ENCODE results near the gene GPR151.
"Not testable (repeated sequence)": the region's sequence is repeated elsewhere in the genome, so short reads cannot be mapped to it uniquely, and the experiment has no call there.

The GPR151 gene

DNA sequence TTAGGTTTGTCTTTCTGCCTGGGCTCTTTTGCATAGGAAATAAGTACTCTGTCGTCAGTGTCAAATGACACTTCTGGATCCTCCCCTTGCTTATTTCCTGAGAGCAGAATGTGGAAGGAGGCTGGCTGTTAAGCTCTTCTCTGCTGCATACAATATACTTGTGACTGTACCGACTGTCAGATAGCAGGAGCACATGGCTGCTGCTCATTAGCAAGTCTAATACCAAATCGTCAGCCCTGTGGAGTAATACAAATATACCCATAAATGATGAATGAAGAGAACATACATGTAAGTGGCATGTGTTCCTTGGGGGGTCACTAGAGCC lies at the start of gene GPR151:
TSS of gene GPR151 (minus strand) at position 40 of the 325 bp plus-strand sequence. CDS start 77 bp downstream, outside the sequence.
- DNase-seq (ENCODE audit: low spot score) (no peak), FAIRE-seq (no peak)

DNA sequence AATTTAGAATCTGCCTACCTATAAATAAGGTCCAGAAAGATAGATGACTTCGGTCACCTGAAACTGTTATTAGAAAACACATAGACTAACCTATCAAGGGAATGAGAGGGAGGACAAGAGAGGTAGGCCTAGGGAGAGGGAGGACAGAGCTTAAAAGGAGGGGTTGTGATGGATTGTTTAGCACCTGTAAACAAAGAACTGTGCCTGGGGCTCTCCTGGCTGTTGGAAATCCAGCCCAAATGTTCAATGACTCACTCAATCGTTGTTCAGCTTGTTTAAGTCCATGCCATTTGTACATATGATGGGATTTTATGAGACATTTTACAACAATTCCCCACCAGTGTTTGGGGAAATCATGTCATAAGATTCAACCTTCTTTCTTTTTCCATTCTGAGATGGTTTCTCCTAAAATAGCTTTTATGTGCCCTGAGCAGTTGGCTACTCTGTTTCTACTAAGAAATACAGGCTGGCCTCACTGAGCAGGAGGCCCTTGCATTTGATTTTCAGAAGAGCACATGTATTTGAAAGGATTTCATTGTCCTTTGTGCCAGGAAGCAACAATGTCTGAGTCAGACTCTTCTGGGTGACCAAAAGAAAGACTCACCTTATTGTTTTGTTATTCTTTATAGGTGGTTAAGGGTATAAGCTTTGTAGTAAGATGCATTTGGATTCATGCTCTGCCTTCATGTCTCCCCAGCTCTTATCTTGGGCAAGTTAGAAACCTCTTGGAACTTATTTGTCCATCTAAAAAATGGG lies 48.2 kb upstream of the GPR151 start:
- peak; percentile 40 for DNase-seq (ENCODE audit: low spot score)
- no peak for FAIRE-seq

DNA sequence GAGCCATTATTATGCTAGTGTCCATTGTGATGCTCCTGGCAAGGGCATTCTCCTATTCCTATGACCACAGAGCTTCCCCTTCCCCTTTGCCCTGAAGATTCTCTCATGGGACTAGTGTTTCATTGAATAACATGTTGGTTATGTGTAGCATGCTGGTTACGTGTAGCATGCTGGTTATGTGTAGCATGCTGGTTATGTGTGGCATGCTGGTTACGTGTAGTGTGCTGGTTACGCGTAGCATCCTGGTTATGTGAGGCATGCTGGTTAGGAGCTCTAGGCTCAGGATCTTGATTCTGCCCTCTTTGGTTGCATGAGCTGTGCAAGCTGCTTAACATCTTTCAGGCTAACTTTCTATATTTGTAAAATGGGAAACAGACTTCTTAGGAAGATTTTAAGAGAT lies 46.5 kb upstream of the GPR151 start:
- DNase-seq (ENCODE audit: low spot score), result no peak
- FAIRE-seq, result peak; percentile 76

DNA sequence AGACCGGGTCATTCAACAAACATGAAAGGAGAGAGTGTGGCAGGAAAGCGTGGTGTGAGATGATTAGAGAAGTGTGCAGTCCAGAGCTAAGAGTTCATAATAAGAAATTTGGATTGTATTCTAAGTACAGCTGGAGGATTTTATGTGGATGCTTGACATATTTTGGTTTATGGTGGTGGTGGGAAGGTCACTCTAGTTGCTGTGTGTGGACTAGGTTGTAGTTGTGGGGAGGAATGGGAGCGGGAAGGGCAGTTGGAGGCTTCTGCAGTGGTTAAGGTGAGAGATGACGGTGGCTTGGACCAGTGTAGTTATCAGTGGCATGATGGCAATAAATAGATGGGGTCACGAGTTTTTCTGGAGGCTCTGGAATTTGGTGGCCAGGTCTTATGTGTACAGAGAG lies 45.7 kb upstream of the GPR151 start:
- DNase-seq (ENCODE audit: low spot score) (no peak), FAIRE-seq (peak; percentile 53)

GRCh38 chr5:146560205-146560812 lies 44.3 kb upstream of the GPR151 start:
- FAIRE-seq, result no peak
- DNase-seq (ENCODE audit: low spot score), result peak; percentile 70

DNA sequence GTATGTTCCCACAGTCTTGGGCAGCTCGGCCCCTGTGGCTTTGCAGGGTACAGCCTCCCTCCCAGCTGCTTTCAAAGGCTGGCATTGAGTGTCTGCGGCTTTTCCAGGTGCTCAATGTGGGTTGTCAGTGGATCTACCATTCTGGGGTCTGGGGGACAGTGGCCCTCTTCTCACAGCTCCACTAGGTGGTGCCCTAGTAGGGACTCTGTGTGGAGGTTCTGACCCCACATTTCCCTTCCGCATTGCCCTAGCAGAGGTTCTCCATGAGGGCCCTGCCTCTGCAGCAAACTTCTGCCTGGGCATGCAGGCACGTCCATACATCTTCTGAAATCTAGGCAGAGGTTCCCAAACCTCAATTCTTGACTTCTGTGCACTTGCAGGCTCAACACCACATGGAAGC lies 40.9 kb upstream of the GPR151 start:
- DNase-seq (ENCODE audit: low spot score); FAIRE-seq: not testable (repeated sequence)

GRCh38 chr5:146553446-146553845 lies 37.5 kb upstream of the GPR151 start:
- FAIRE-seq, result no peak
- no peak for DNase-seq (ENCODE audit: low spot score)

GRCh38 chr5:146549615-146550014 lies 33.6 kb upstream of the GPR151 start:
- DNase-seq (ENCODE audit: low spot score) (no peak), FAIRE-seq (no peak)

- FAIRE-seq, result no peak
Observed at GRCh38 chr5:146548781-146549449, 32.9 kb upstream of the GPR151 start.

DNA sequence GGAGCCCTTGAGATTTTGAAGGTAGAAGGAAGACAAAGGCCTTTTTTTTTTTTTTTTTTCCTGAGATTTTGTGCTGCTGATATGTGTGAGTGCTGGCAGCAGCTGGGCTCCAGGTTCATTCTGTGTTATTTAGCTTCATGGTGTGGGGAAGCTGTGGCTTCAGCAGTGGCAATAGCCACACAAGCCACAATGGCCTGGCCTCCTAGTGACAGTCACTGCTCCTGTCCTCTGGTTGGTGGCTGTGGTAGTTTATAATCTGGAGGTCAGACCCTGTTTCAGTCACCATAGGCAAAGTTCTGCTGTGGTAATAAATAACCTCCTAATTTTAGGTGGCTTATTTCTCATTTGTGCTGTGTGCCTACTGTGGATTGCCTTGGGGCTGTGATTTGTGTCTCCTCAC lies 28.2 kb upstream of the GPR151 start:
- no peak for FAIRE-seq
- no peak for DNase-seq (ENCODE audit: low spot score)

More at GRCh38 chr5:146548781-146549449, 32.9 kb upstream of the GPR151 start:
- DNase-seq (ENCODE audit: low spot score), result no peak

DNA sequence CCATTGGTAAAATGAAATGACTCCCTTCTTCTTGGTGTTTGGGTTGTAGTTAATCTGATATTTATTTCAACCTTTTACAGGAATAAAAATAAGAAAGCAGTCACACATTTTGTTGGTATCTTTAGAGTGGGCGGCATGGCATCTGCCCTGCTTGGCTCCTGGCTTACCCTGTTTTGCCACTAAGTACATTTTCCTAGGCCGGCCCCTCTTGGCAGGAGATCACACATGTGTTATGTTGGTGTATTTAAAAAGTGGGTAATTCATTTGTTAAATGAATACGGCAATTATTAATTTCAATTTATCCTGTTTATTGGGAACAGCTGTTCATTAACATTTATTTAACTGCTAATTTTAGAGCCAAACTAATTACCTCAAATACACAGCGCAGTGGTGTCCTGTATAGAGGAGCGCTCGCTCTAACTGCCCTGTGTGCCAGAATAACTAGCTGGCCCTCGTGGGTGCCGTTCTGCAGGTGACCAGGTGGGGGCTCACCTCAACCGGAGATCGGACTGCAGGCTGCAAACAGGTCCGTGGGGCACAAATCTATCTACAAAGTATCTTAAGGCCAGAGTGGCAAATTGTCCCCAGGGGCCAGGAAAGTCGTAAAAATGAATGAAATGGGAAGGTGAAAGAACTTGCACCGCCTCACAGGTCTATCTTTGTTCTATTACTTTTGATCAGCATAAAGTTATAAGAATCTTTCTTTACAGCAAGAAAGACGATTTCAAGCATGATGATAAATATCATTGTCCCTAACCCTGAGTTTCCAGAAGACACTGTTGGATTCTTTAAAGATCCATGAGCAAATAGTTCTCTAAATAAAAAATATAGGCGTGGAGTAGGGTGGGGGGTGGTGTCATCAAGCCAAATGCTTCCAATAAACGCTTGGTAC lies 26.2 kb upstream of the GPR151 start:
- FAIRE-seq (no peak), DNase-seq (ENCODE audit: low spot score) (peak; percentile 81)

- DNase-seq (ENCODE audit: low spot score) (no peak), FAIRE-seq (no peak)
Observed at GRCh38 chr5:146540414-146540813, 24.4 kb upstream of the GPR151 start.

- FAIRE-seq (no peak), DNase-seq (ENCODE audit: low spot score) (no peak)
Observed at GRCh38 chr5:146539973-146540372, 24.0 kb upstream of the GPR151 start.

- FAIRE-seq (no peak), DNase-seq (ENCODE audit: low spot score) (no peak)
Observed at GRCh38 chr5:146538432-146538831, 22.4 kb upstream of the GPR151 start.

DNA sequence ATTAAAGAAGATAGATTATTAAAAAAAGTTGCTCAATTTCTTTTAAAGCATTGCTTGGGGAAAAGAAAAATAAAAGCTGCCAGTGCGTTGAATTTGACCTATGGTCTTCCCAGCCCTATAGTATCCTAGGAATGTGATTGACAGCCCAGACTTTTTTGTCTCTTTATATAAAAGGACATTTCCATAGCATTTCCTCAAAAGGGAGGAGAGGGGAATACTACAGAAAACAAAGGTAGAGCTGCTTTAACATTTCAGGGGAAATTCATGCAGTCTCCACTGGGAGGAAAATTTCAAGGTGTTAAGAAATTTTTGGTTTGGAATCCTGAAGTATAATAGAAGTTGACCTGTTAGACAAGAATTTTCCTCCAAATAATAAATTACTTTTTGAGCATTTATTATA lies 17.9 kb upstream of the GPR151 start:
- no peak for FAIRE-seq

DNA sequence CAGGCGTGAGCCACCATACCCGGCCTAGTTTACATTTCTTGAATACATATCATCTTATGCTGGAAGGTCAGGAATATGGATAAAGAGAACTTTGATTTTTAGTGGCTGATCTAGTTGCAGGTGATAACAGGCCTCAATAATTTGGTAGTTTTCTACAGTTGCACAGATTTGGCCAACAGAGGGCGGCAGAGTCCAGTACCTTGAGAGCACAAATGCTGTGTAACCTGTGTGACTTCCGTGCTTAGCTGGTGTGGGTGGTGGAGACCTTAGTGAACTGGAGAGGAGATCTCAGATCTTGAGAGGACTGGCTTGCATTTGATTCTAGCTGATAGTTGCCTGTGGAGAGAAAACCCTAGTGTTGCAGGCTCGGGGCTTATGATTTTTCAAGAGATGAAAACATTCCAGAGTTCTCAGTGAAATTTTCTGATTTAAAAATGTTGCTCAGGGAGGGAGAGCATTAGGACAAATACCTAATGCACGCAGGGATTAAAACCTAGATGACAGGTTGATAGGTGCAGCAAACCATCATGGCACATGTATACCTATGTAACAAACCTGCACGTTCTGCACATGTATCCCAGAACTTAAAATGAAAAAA lies 17.4 kb upstream of the GPR151 start:
- DNase-seq (ENCODE audit: low spot score) (peak; percentile 72), FAIRE-seq (peak; percentile 56)

More for the DNA sequence above, 17.9 kb upstream of the GPR151 start:
- no peak for DNase-seq (ENCODE audit: low spot score)

GRCh38 chr5:146529984-146530383 lies 14.0 kb upstream of the GPR151 start:
- FAIRE-seq (no peak), DNase-seq (ENCODE audit: low spot score) (no peak)

- DNase-seq (ENCODE audit: low spot score) (no peak), FAIRE-seq (no peak)
Observed at GRCh38 chr5:146528236-146528635, 12.2 kb upstream of the GPR151 start.

DNA sequence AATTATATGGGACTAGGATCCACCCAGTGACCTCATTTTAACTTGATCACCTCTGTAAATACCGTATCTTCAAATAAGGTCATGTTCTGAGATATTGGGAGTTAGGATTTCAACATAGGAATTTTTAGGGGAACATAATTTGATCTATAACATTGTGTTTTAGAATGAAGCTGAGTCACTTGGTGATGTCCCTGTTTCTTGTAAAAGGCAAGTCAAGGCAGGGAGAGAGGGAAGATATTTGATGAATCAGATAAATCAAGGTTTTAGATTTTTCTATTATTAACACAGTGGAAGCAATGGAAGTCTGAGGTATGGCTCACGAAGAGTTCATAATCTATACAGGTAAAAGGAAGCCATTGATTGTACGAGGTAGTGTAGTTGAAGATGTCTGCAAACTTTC lies 11.8 kb upstream of the GPR151 start:
- no peak for DNase-seq (ENCODE audit: low spot score)
- no peak for FAIRE-seq

- FAIRE-seq (peak; percentile 30), DNase-seq (ENCODE audit: low spot score) (no peak)
Observed at GRCh38 chr5:146523698-146524097, 7.7 kb upstream of the GPR151 start.
